HUES64 (cell line): ENCODE measurements around the gene POLD2.

ENCODE experiments used
- H3K27ac ChIP-seq: 2 replicates; pipeline ENCODE4 v1.7.0; 2013; ENCODE audit warnings: low read depth, low read length, inconsistent platforms
- H3K27me3 ChIP-seq: 2 replicates; pipeline ENCODE4 v1.6.1; 2013; ENCODE audit warnings: mild to moderate bottlenecking, low read length; ENCODE audit not compliant: insufficient read depth
- H3K36me3 ChIP-seq: 2 replicates; pipeline ENCODE4 v1.6.1; 2013; ENCODE audit warnings: mild to moderate bottlenecking, low read length; ENCODE audit not compliant: insufficient read depth
- H3K4me1 ChIP-seq: 2 replicates; pipeline ENCODE4 v1.6.1; 2013; ENCODE audit warnings: mild to moderate bottlenecking, low read length, moderate library complexity; ENCODE audit not compliant: insufficient read depth
- H3K4me3 ChIP-seq: 2 replicates; pipeline ENCODE4 v1.5.1; 2013; ENCODE audit warnings: mild to moderate bottlenecking, low read length, moderate library complexity
- H3K9ac ChIP-seq: 2 replicates; pipeline ENCODE4 v1.6.1; 2013; ENCODE audit warnings: mild to moderate bottlenecking, low read depth, low read length
- H3K9me3 ChIP-seq: 2 replicates; pipeline ENCODE4 v1.6.1; 2013; ENCODE audit warnings: low read depth, low read length; ENCODE audit not compliant: insufficient read depth
- WGBS: fragments of 150-250, 120-280 bp; methylation state at CpG from one replicate; pipeline ENCODE4 v1.1.7; 2013; ENCODE audit warnings: missing lambda C conversion rate; 5-methylcytosine and 5-hydroxymethylcytosine counted together

The POLD2 gene

GRCh38 chr7:44144426-44144967 is 21.1 kb upstream of the POLD2 start:
- Histone ChIP-seq H3K9me3 (no peaks in the 10 kb centered on the region), H3K27ac (no peak overlapping the region), H3K27me3 (peaks cover 30% of the 10 kb centered on the region), H3K36me3 (no peaks in the 10 kb centered on the region), H3K9ac (no peak overlapping the region), H3K4me1 (peaks cover 18% of the 10 kb centered on the region), H3K4me3 (no peak overlapping the region)
- 92% methylated on average over 5 of the region's 6 CpGs for WGBS

- no peaks in the 10 kb centered on the region for H3K36me3 ChIP-seq
- H3K4me1 ChIP-seq: peaks cover 18% of the 10 kb centered on the region
- WGBS: 86% methylated on average over 6 of the region's 6 CpGs
- no peaks in the 10 kb centered on the region for H3K9me3 ChIP-seq
- peaks cover 30% of the 10 kb centered on the region for H3K27me3 ChIP-seq
- H3K27ac ChIP-seq: no peak overlapping the region
- H3K9ac ChIP-seq: no peak overlapping the region
- no peak overlapping the region for H3K4me3 ChIP-seq
Observed at GRCh38 chr7:44143646-44144250, 20.4 kb upstream of the POLD2 start.

DNA sequence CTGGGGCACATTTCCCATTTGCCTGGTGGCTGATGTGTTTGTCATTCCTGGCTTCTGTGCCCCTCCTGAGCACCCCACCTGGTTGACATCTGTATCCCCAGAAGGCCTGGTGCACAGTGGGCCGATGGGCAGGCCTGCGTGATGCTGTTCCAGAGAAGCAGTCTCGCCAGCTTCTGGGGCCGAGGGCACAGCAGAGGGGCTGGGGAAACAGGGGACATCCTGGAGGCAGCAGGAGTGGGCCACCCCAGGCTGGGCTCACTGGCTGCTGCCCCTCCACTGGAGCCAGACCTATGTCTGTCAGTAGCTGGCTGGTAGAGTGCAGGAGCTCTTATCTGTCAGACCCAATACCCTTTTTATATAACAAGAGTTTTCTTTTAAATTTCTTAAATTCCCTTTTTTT is 18.7 kb upstream of the POLD2 start:
- Histone ChIP-seq H3K4me3 (no peak overlapping the region), H3K27me3 (peaks cover 30% of the 10 kb centered on the region), H3K9ac (no peak overlapping the region), H3K36me3 (no peaks in the 10 kb centered on the region), H3K4me1 (peaks cover 8% of the 10 kb centered on the region; the same call in 1 of the 2 replicates), H3K27ac (no peak overlapping the region), H3K9me3 (no peaks in the 10 kb centered on the region)
- WGBS: 89% methylated on average over 4 of the region's 4 CpGs

- H3K27me3 ChIP-seq: peaks cover 28% of the 10 kb centered on the region
- peaks cover 1% of the 10 kb centered on the region; the same call in 1 of the 2 replicates for H3K4me1 ChIP-seq
- 68% methylated on average over 6 of the region's 6 CpGs for whole genome bisulfite sequencing
- H3K9ac ChIP-seq: no peak within 1 kb of the TSS
- no peak within 1 kb of the TSS for H3K4me3 ChIP-seq
- H3K36me3 ChIP-seq: no peaks in the 10 kb centered on the region
- no peak within 1 kb of the TSS for H3K27ac ChIP-seq
- no peaks in the 10 kb centered on the region for H3K9me3 ChIP-seq
Observed at GRCh38 chr7:44141221-44141850, 18.0 kb upstream of the POLD2 start, which contains the start of gene MYL7. Gene MYL7 (minus strand): TSS chr7:44141332. CDS start chr7:44141305, 27 bp downstream.

GRCh38 chr7:44140341-44140740 is 17.0 kb upstream of the POLD2 start:
- WGBS: 92% methylated on average over 10 of the region's 10 CpGs
- Histone ChIP-seq H3K27me3 (peaks cover 20% of the 10 kb centered on the region), H3K9ac (no peak overlapping the region), H3K36me3 (no peaks in the 10 kb centered on the region), H3K4me1 (no peaks in the 10 kb centered on the region), H3K27ac (no peak overlapping the region), H3K4me3 (no peak overlapping the region), H3K9me3 (no peaks in the 10 kb centered on the region)

- H3K9ac ChIP-seq: no peak overlapping the region
- H3K9me3 ChIP-seq: no peaks in the 10 kb centered on the region
- H3K4me3 ChIP-seq: no peak overlapping the region
- H3K27me3 ChIP-seq: peaks cover 15% of the 10 kb centered on the region
- H3K36me3 ChIP-seq: no peaks in the 10 kb centered on the region
- WGBS: 95% methylated on average over 14 of the region's 14 CpGs
- H3K27ac ChIP-seq: no peak overlapping the region
- H3K4me1 ChIP-seq: no peaks in the 10 kb centered on the region
Observed at GRCh38 chr7:44139311-44140010, 16.1 kb upstream of the POLD2 start.

DNA sequence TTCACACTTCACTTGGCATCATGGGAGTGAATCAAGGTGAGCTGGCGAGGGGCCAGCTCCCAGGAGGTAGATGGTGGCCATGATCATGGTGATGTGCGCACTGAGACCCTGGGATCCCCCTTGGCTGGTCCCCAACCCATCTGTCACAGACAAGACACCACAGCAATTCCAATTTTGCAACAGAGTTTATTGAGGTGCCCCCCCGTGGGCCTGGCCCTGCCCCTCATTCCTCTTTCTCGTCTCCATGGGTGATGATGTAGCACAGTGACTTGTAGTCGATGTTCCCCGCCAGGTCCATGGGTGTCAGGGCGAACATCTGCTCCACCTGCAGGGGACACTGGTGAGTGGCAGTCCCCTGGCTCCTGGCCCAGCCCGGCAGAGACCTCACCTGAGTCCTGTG is 15.3 kb upstream of the POLD2 start:
- 90% methylated on average over 8 of the region's 8 CpGs for WGBS
- H3K9me3 ChIP-seq: no peaks in the 10 kb centered on the region
- no peaks in the 10 kb centered on the region for H3K4me1 ChIP-seq
- H3K27ac ChIP-seq: no peak overlapping the region
- H3K36me3 ChIP-seq: no peaks in the 10 kb centered on the region
- H3K27me3 ChIP-seq: peaks cover 7% of the 10 kb centered on the region; the same call in 1 of the 2 replicates
- H3K9ac ChIP-seq: no peak overlapping the region
- no peak overlapping the region for H3K4me3 ChIP-seq

DNA sequence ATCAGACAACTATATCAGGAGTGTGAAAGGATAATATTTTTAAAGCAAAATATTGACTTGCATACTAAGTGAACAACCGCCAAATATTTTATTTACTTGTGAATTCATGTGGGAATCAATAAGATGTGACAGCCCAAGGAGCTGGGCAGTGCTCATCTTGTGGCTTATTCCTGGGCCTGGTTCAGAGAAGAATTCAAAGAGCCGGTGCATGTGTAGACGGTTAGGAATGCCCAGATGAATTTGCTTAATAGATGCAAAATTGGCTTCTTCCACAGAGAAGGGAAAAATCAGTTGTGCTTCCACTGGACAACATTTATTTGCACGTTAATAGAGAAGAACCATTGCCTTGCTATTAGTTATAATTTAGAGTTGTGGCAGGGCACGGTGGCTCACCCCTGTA is 13.4 kb upstream of the POLD2 start:
- peaks cover 5% of the 10 kb centered on the region; the same call in 1 of the 2 replicates for H3K4me1 ChIP-seq
- no peak overlapping the region for H3K9ac ChIP-seq
- no peak overlapping the region for H3K27ac ChIP-seq
- H3K9me3 ChIP-seq: no peaks in the 10 kb centered on the region
- H3K4me3 ChIP-seq: no peak overlapping the region
- no peaks in the 10 kb centered on the region for H3K36me3 ChIP-seq
- 92% methylated on average over 5 of the region's 5 CpGs for WGBS
- H3K27me3 ChIP-seq: peaks cover 6% of the 10 kb centered on the region

- peaks cover 9% of the 10 kb centered on the region for H3K27me3 ChIP-seq
- no peak overlapping the region for H3K27ac ChIP-seq
- H3K36me3 ChIP-seq: no peaks in the 10 kb centered on the region
- peaks cover 5% of the 10 kb centered on the region; the same call in 1 of the 2 replicates for H3K4me1 ChIP-seq
- 88% methylated on average over 4 of the region's 4 CpGs for WGBS
- H3K9me3 ChIP-seq: no peaks in the 10 kb centered on the region
- no peak overlapping the region for H3K9ac ChIP-seq
- H3K4me3 ChIP-seq: no peak overlapping the region
Observed at GRCh38 chr7:44134943-44135628, 11.7 kb upstream of the POLD2 start.

- Histone ChIP-seq H3K36me3 (no peaks in the 10 kb centered on the region), H3K4me1 (peaks cover 5% of the 10 kb centered on the region; the same call in 1 of the 2 replicates), H3K27ac (no peak overlapping the region), H3K4me3 (no peak overlapping the region), H3K9me3 (no peaks in the 10 kb centered on the region), H3K9ac (no peak overlapping the region), H3K27me3 (peaks cover 9% of the 10 kb centered on the region)
- WGBS: 36% methylated on average over 3 of the region's 3 CpGs
Observed at GRCh38 chr7:44133295-44133694, 9.9 kb upstream of the POLD2 start.
